VCaP (cell line): ENCODE data around the gene COL5A1.

Experiments used
- H3K27ac ChIP-seq: fragments of 450-650 bp; 2 replicates; pipeline ENCODE4 v1.5.1; 2017
- CTCF ChIP-seq: fragments of 450-650 bp; conservative IDR thresholded peaks from 2 replicates; pipeline ENCODE4 v1.5.1; 2017; ENCODE audit warnings: mild to moderate bottlenecking, moderate library complexity

Gene COL5A1

DNA sequence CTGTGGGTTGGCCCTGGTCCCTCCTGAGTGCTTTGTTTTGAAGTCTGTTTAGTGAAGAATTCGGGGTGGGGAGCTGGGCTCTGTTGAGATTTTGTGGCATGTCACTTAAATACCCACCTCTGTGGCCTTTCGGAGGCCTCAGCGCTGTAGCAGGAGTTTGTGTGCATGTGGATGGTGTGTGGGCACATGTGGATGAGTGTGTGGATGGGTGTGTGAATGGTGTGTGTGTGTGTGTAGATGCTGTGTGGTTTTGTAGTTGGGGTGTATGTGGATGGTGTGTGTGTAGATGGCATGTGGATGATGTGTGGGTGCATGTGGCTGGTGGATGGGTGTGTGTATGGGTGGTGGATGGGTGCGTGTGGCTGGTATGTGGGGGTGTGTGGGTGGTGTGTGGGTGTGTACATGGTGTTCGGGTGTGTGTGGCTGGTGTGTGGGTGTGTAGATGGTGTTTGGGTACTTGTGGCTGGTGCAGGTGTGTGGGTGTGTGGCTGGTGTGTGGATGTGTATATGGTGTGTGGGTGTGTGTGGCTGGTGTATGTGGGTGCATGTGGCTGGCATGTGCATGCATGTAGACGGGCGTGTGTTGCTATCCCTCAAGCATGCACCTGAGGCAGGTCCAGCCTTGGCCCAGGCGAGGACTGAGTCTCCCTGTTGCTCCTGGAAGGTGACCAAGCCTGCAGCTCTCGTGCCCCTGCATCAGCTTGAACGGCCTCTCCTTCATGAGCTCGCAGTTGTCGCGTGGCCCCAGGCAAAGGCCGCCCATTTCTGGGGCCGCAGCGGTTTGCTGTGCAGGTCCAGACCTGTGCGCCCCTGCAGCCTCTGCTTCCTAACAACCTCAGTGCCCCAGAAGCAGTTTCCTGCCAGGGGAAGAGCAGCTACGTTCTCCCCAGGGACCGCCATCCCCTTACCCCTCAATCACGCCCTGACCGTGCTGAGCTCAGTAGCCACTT, 185.0 kb downstream of the COL5A1 start:
- TF ChIP-seq CTCF, result no peak

DNA sequence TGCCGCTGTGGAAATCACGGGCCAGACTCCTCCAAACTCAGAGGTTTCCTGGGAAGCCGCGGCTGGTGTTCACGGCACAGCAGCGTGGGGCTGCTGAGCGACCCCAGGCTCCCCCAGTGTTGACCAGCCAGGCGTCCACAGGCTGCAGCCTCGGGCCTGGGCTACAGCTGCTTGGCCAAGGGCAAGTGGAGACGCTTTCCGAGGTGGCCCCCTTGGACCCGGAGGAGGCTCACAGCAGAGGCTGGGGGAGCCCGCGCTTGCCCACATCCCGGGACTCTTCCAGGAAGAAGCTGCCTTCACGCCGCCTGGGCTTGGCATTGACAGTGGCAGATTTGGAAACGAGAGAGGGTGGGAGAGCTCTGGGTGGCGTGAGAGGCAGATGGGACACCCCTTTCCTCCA, 186.0 kb downstream of the COL5A1 start:
- no peak overlapping the region for H3K27ac ChIP-seq
- no peak for TF ChIP-seq CTCF

More for the DNA sequence above, 185.0 kb downstream of the COL5A1 start:
- H3K27ac ChIP-seq, result peak overlapping the region; percentile 68

GRCh38 chr9:134827993-134828392, 186.4 kb downstream of the COL5A1 start:
- no peak for TF ChIP-seq CTCF
- H3K27ac ChIP-seq, result no peak overlapping the region

- no peak for TF ChIP-seq CTCF
- no peak overlapping the region for H3K27ac ChIP-seq
These were observed 187.3 kb downstream of the COL5A1 start for GRCh38 chr9:134828892-134829291.

DNA sequence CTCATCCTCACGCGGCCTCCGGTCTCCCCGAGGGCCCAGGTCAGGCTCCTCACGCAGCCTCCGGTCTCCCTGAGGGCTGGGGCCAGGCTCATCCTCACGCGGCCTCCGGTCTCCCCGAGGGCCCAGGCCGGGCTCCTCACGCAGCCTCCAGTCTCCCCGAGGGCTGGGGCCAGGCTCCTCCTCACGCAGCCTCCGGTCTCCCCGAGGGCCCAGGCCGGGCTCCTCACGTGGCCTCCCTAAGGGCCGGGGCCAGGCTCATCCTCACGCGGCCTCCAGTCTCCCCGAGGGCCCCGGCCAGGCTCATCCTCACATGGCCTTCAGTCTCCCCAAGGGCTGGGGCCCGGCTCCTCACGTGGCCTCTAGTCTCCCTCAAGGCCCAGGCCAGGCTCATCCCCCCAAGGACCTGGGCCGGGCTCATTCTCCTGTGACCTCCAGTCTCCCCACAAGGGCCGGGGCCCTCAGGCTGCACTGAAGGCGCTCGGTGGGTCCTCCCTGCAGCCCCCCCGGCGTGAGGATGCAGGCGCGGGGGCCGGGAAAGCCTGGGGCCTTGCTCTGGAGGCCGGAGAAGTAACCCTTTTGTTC, 187.8 kb downstream of the COL5A1 start:
- H3K27ac ChIP-seq, result no peak overlapping the region
- no peak for TF ChIP-seq CTCF

DNA sequence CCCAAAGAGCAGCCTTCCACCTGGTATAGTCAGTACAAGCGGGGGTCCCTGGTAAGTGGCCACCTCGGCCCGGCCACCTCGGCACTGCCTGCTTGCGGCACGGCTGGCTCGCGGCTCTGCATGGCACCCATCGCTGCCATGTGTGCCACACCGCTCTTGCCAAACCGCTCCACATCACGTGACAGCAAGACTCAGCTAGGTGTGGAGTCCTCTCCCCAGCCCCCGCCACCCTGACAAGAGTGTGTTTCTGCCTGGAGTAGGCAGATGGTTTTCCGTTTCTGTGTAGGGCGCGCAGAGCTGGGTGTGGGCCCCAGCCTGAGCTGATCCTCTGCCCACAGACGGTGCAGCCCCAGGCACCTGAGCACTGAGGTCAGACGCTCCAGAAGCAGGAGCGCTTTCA, 188.5 kb downstream of the COL5A1 start:
- no peak overlapping the region for H3K27ac ChIP-seq
- no peak for TF ChIP-seq CTCF

GRCh38 chr9:134830926-134831720, 189.5 kb downstream of the COL5A1 start:
- no peak for TF ChIP-seq CTCF
- no peak overlapping the region for H3K27ac ChIP-seq
